K562 (cell line): ENCODE data around the gene PAQR6.

Experiments
- ADNP ChIP-seq: fragments of 200-800 bp; sonication (Bioruptor generic); IDR thresholded peaks from 2 replicates; pipeline ENCODE4 v1.6.1; 2016; ENCODE audit warnings: missing genetic modification characterization, missing compliant biosample characterization
- TF ChIP-seq, protein P1 (sequence below): fragments of 450-650 bp; IDR thresholded peaks from 2 replicates; pipeline ENCODE4 v1.6.1; 2016; ENCODE audit warnings: missing biosample characterization, missing genetic modification characterization

DNA sequence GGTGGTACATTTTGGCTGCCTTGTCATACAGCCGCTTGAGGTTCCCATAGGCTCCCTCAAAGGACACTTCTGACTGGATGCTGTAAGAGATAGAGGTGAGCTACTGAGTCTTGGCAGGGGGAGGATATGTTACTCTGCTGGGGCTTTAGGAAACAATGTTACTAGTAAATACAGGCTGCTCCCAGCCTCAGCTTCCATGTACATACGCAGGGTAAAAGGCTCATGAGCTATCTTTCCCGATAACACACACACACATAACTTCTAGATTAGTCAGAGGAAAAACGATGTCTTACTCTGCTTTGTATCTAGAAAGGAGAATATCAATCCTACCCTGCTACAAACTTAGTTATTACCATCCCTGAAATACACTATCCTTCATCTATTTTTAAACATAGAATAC is 20.5 kb upstream of the PAQR6 start:
- TF ChIP-seq ADNP (tag), result no peak
- TF ChIP-seq, protein P1, sequence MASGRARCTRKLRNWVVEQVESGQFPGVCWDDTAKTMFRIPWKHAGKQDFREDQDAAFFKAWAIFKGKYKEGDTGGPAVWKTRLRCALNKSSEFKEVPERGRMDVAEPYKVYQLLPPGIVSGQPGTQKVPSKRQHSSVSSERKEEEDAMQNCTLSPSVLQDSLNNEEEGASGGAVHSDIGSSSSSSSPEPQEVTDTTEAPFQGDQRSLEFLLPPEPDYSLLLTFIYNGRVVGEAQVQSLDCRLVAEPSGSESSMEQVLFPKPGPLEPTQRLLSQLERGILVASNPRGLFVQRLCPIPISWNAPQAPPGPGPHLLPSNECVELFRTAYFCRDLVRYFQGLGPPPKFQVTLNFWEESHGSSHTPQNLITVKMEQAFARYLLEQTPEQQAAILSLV (tag), result no peak
